ENCODE data around the gene PPP3CB.

The PPP3CB gene

DNA sequence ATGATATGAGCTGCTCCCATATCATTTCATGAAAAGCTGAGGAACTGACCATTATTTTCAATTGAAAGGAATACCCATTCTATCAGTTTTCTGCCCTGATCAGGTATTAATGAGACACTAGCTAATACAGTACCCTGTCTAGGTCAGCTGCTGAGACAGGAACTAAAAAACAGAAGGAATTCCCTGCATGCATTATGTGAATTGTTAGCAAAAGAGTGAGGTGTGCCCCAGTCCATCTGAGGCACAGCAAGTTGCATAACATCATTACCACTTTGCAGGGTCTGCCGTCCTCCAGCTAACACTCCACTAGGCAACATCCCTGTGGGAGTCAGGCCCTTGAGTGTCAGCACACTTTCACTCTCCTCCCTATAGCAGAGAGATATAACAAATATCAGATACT is 51.4 kb downstream of the PPP3CB start:
- Histone ChIP-seq H3K27ac (no peak overlapping the region), H3K9ac (ENCODE audit: insufficient read length) (no peak overlapping the region), H3K36me3 (ENCODE audit: insufficient read depth, low read length) (no peaks in the 10 kb centered on the region), H3K9me3 (ENCODE audit: low read depth, low read length) (no peaks in the 10 kb centered on the region), H3K4me3 (no peak overlapping the region)
- TF ChIP-seq EZH2 (IDR thresholded peaks at IDR 0.05) = no peak
- no peak for TF ChIP-seq FOXP2 (optimal IDR thresholded peaks at IDR 0.05; ENCODE audit: control extremely low read depth, extremely low read length, insufficient read depth)
- no peak for TF ChIP-seq POLR2AphosphoS5 (IDR thresholded peaks at IDR 0.05; ENCODE audit: borderline replicate concordance, low read depth, low read length)
- DNase-seq (ENCODE audit: low read depth, low spot score) = no peak

GRCh38 chr10:73439605-73440312 is 56.1 kb downstream of the PPP3CB start:
- Histone ChIP-seq H3K36me3 (ENCODE audit: insufficient read depth, low read length) (peaks cover 6% of the 10 kb centered on the region; the same call in 1 of the 2 replicates), H3K27ac (no peak overlapping the region), H3K4me3 (no peak overlapping the region), H3K9me3 (ENCODE audit: low read depth, low read length) (no peaks in the 10 kb centered on the region), H3K9ac (ENCODE audit: insufficient read length) (no peak overlapping the region)
- TF ChIP-seq POLR2AphosphoS5 (IDR thresholded peaks at IDR 0.05; ENCODE audit: borderline replicate concordance, low read depth, low read length) (no peak), FOXP2 (optimal IDR thresholded peaks at IDR 0.05; ENCODE audit: control extremely low read depth, extremely low read length, insufficient read depth) (no peak), EZH2 (IDR thresholded peaks at IDR 0.05) (no peak)
- DNase-seq (ENCODE audit: low read depth, low spot score) = no peak

DNA sequence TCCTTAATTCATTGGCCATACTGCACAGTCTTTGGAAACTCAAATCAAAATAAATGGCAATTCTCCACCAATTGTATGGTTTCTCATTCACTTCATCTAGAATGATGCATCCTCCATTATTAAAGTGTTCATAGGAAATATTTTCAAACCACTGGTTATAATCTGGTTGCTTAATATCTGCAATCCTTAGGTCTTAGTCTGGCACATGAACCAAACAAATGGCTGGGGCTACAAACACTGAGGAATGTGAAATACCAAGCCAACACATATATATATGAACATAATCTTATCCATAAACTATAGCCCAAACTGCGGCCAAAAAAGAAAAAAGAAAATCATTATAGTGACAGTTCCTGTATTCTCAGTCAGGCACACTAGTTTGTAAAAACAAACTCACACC is 56.8 kb downstream of the PPP3CB start:
- H3K9ac ChIP-seq (ENCODE audit: insufficient read length) = no peak overlapping the region
- no peaks in the 10 kb centered on the region for H3K9me3 ChIP-seq (ENCODE audit: low read depth, low read length)
- TF ChIP-seq FOXP2 (optimal IDR thresholded peaks at IDR 0.05; ENCODE audit: control extremely low read depth, extremely low read length, insufficient read depth) (no peak), EZH2 (IDR thresholded peaks at IDR 0.05) (no peak), POLR2AphosphoS5 (IDR thresholded peaks at IDR 0.05; ENCODE audit: borderline replicate concordance, low read depth, low read length) (no peak)
- DNase-seq (ENCODE audit: low read depth, low spot score) = no peak
- peaks cover 6% of the 10 kb centered on the region; the same call in 1 of the 2 replicates for H3K36me3 ChIP-seq (ENCODE audit: insufficient read depth, low read length)
- H3K27ac ChIP-seq = no peak overlapping the region
- H3K4me3 ChIP-seq = no peak overlapping the region

GRCh38 chr10:73433538-73433867 is 62.3 kb downstream of the PPP3CB start, which contains the start of gene MSS51:
Gene MSS51 (minus strand): TSS chr10:73433561. CDS start chr10:73428284, 5,277 bp downstream.
- Histone ChIP-seq H3K36me3 (ENCODE audit: insufficient read depth, low read length) (peaks cover 6% of the 10 kb centered on the region; the same call in 1 of the 2 replicates), H3K9me3 (ENCODE audit: low read depth, low read length) (no peaks in the 10 kb centered on the region), H3K27ac (no peak within 1 kb of the TSS), H3K4me3 (no peak within 1 kb of the TSS), H3K9ac (ENCODE audit: insufficient read length) (no peak within 1 kb of the TSS)
- no peak for DNase-seq (ENCODE audit: low read depth, low spot score)
- TF ChIP-seq FOXP2 (optimal IDR thresholded peaks at IDR 0.05; ENCODE audit: control extremely low read depth, extremely low read length, insufficient read depth) (no peak), EZH2 (IDR thresholded peaks at IDR 0.05) (no peak), POLR2AphosphoS5 (IDR thresholded peaks at IDR 0.05; ENCODE audit: borderline replicate concordance, low read depth, low read length) (no peak)

DNA sequence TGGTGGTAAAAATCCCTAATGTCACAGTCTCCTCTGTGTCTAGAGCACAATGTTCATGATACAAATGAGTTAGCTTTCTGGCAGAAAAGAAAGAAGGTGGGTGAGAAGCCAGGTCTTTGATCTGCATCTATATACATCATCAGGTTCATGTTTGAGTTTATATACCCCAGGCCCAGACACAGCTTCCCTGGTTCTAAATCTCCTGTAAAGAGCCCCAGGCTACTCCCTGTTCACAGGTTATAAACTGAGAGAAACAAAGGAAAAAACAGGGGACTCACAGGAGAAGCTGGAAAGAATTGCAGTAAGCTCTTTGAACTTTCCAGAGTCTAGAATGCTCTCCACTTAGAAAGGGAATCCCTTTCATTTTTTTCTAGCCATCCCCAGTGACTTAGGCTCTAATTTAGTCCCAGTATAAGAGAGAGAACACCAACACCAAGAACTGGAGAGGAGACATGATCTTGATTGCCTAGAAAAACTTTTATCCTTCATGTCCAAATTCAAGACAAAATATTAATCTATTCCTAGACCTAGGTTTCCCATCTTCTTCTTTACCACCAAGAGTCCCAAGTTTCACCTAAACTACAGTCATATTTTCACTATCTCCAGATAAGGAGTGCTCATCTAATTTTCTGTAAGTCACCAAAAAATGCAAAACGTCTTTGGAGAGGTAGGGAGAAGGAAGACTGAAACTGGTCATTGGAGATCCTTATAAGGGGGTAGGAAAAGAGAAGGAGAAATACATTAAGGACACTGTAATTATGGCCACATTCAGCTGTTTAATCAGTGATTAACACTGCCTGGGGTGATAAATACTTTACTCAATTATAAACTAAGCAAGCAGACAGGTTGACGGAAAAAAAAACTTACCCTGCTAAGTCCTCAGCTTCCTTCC is 62.9 kb downstream of the PPP3CB start:
- no peak overlapping the region for H3K27ac ChIP-seq
- TF ChIP-seq FOXP2 (optimal IDR thresholded peaks at IDR 0.05; ENCODE audit: control extremely low read depth, extremely low read length, insufficient read depth) = no peak
- no peak for TF ChIP-seq EZH2 (IDR thresholded peaks at IDR 0.05)
- TF ChIP-seq POLR2AphosphoS5 (IDR thresholded peaks at IDR 0.05; ENCODE audit: borderline replicate concordance, low read depth, low read length) = no peak
- H3K9ac ChIP-seq (ENCODE audit: insufficient read length) = no peak overlapping the region
- H3K36me3 ChIP-seq (ENCODE audit: insufficient read depth, low read length) = peaks cover 7% of the 10 kb centered on the region; the same call in 1 of the 2 replicates
- H3K9me3 ChIP-seq (ENCODE audit: low read depth, low read length) = no peaks in the 10 kb centered on the region
- DNase-seq (ENCODE audit: low read depth, low spot score) = no peak
- no peak overlapping the region for H3K4me3 ChIP-seq

DNA sequence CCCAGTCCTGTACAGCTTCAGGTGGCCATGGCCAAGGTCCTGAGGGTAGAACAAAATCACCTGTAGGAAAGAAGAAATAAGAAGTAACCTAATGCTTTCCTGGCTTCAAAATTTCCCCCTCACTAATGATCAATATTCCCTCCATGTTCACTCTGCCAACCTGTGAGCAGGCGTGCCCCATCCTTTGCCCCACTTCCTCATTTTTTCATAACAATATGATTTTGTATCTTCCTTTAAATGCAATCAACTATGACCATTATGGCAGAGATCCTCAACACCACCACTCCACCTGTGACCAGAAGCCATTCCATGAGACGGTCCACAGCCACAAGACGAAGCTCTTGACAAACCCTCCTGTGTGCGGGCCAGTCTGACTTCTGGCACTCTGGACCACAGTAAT is 69.5 kb downstream of the PPP3CB start:
- Histone ChIP-seq H3K4me3 (no peak overlapping the region), H3K9ac (ENCODE audit: insufficient read length) (no peak overlapping the region), H3K9me3 (ENCODE audit: low read depth, low read length) (no peaks in the 10 kb centered on the region), H3K27ac (no peak overlapping the region), H3K36me3 (ENCODE audit: insufficient read depth, low read length) (peaks cover 15% of the 10 kb centered on the region; the same call in 1 of the 2 replicates)
- TF ChIP-seq EZH2 (IDR thresholded peaks at IDR 0.05) = no peak
- TF ChIP-seq FOXP2 (optimal IDR thresholded peaks at IDR 0.05; ENCODE audit: control extremely low read depth, extremely low read length, insufficient read depth) = no peak
- TF ChIP-seq POLR2AphosphoS5 (IDR thresholded peaks at IDR 0.05; ENCODE audit: borderline replicate concordance, low read depth, low read length) = no peak
- no peak for DNase-seq (ENCODE audit: low read depth, low spot score)

GRCh38 chr10:73424478-73424877 is 71.3 kb downstream of the PPP3CB start:
- no peak for TF ChIP-seq FOXP2 (optimal IDR thresholded peaks at IDR 0.05; ENCODE audit: control extremely low read depth, extremely low read length, insufficient read depth)
- TF ChIP-seq EZH2 (IDR thresholded peaks at IDR 0.05) = no peak
- TF ChIP-seq POLR2AphosphoS5 (IDR thresholded peaks at IDR 0.05; ENCODE audit: borderline replicate concordance, low read depth, low read length) = no peak
- H3K4me3 ChIP-seq = no peak overlapping the region
- no peaks in the 10 kb centered on the region for H3K9me3 ChIP-seq (ENCODE audit: low read depth, low read length)
- H3K9ac ChIP-seq (ENCODE audit: insufficient read length) = no peak overlapping the region
- peaks cover 15% of the 10 kb centered on the region; the same call in 1 of the 2 replicates for H3K36me3 ChIP-seq (ENCODE audit: insufficient read depth, low read length)
- no peak overlapping the region for H3K27ac ChIP-seq
- no peak for DNase-seq (ENCODE audit: low read depth, low spot score)

DNA sequence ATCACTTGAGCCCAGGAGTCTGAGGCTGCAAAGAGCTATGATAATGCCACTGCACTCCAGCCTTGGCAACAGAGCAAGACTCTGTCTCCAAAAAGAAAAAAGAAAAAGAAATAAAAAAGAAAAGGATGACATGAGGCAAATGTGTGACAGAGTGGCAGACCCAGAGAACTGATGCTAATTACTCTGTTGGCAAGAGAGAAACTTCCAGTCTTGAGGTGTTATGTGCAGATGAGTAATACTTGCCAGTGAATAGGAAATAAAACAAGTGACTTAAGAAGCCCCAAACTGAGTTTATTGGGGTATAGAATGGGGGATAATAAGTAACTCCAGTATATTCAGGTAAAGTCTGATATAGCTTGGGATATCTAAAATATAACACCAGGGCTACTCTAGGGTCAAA is 72.5 kb downstream of the PPP3CB start:
- Histone ChIP-seq H3K9me3 (ENCODE audit: low read depth, low read length) (no peaks in the 10 kb centered on the region), H3K4me3 (no peak overlapping the region), H3K36me3 (ENCODE audit: insufficient read depth, low read length) (peaks cover 15% of the 10 kb centered on the region; the same call in 1 of the 2 replicates), H3K27ac (no peak overlapping the region), H3K9ac (ENCODE audit: insufficient read length) (no peak overlapping the region)
- DNase-seq (ENCODE audit: low read depth, low spot score) = no peak
- TF ChIP-seq POLR2AphosphoS5 (IDR thresholded peaks at IDR 0.05; ENCODE audit: borderline replicate concordance, low read depth, low read length) (no peak), FOXP2 (optimal IDR thresholded peaks at IDR 0.05; ENCODE audit: control extremely low read depth, extremely low read length, insufficient read depth) (no peak), EZH2 (IDR thresholded peaks at IDR 0.05) (no peak)
